HG02610 (cell line): ENCODE data around the gene GPR141.
A peak's percentile ranks its signal among the peaks of the same experiment; 100 is the strongest.

Source experiments
- ATAC-seq: cut with Tn5 transposase; IDR thresholded peaks from one replicate; pipeline ENCODE4 v1.9.1; 2021; ENCODE audit warnings: mild to moderate bottlenecking, moderate library complexity; ENCODE audit not compliant: unreplicated experiment

The GPR141 gene

GRCh38 chr7:37775921-37776320 is 92.4 kb downstream of the GPR141 start:
- no peak for ATAC-seq

GRCh38 chr7:37781156-37781555 is 97.6 kb downstream of the GPR141 start:
- ATAC-seq, result no peak

GRCh38 chr7:37782166-37782565 is 98.6 kb downstream of the GPR141 start:
- ATAC-seq, result no peak

GRCh38 chr7:37784015-37784414 is 100.4 kb downstream of the GPR141 start:
- ATAC-seq, result peak; percentile 55

GRCh38 chr7:37786741-37787569 is 103.4 kb downstream of the GPR141 start:
- ATAC-seq, result peak; percentile 74
